HCT116 (cell line): ENCODE results near the gene PIGN. TPM values are rescaled to one million over a fixed set of nuclear protein-coding genes. Genes with fewer than 3 reads are reported as not detected.

Experiments used
- ATAC-seq: fragments of 200-7000 bp; cut with Tn5 transposase; 2 replicates; pipeline ENCODE4 v1.9.1; 2020; ENCODE audit warnings: mild to moderate bottlenecking, moderate library complexity
- BruUV-seq: library from RNA; stranded (reverse); fragments of 400-500 nt; replicated peaks from 2 replicates; lab custom pipeline; 2021; lab: Mats Ljungman, UMichigan
- CTCF ChIA-PET: fragments of 300-600 bp; sonication (Branson Sonifier 250); formaldehyde crosslinking; loops from one replicate; lab custom pipeline; 2021; ENCODE audit warnings: antibody characterized with exemption; lab: Charles Lee
- POLR2A ChIA-PET: fragments of 300-600, 350-600 bp; sonication (Branson Sonifier 250); formaldehyde crosslinking; loops from one replicate; lab custom pipeline; 2021; ENCODE audit warnings: antibody characterized with exemption; lab: Charles Lee
- RAD21 ChIA-PET, 2 experiments: fragments of 300-600 bp; sonication (Branson Sonifier 250); formaldehyde crosslinking; loops; one replicate each; lab custom pipeline; 2023; ENCODE audit warnings: low total read pairs in 2 of 2; ENCODE audit not compliant: uncharacterized antibody in 2 of 2, unreplicated experiment in 2 of 2, low non-redundant PET in 1 of 2; lab: Charles Lee
- DNase-seq: peaks from one replicate; pipeline ENCODE4 v3.0.0-alpha.2; 2010; ENCODE audit warnings: low read depth, low spot score
- H2AFZ ChIP-seq: fragments of 200-600 bp; shearing (Covaris generic), sonication (generic); 2 replicates; pipeline ENCODE4 v1.6.1; 2017; ENCODE audit warnings: low read depth, mixed run types, mixed read lengths, antibody characterized with exemption, low read length; ENCODE audit not compliant: poor library complexity, severe bottlenecking
- H3K27ac ChIP-seq: 2 replicates; pipeline ENCODE4 v1.5.1; 2012; ENCODE audit warnings: low read depth, low read length
- H3K27me3 ChIP-seq: fragments of 200-600 bp; sonication (generic); 2 replicates; pipeline ENCODE4 v1.6.1; 2016; ENCODE audit warnings: mixed run types, low read length, mixed read lengths; ENCODE audit not compliant: insufficient read depth
- H3K36me3 ChIP-seq, 2 experiments: fragments of 200-500 bp in 1 of 2; fragments of 200-600 bp in 1 of 2; sonication (Bioruptor generic) in 1 of 2; sonication (generic) in 1 of 2; 2 replicates each; pipeline versions ENCODE4 v1.5.1 to v1.6.1; 2014 to 2016; ENCODE audit warnings: low read length in 2 of 2, inconsistent platforms in 1 of 2, mixed read lengths in 1 of 2, mixed run types in 1 of 2; ENCODE audit not compliant: insufficient read depth in 2 of 2, control insufficient read depth in 1 of 2
- H3K4me1 ChIP-seq, 2 experiments: fragments of 200-600 bp in 1 of 2; sonication (generic) in 1 of 2; 2 replicates each; pipeline versions ENCODE4 v1.5.1 to v1.6.1; 2012 to 2017; ENCODE audit warnings: low read length in 2 of 2, inconsistent platforms in 1 of 2, mild to moderate bottlenecking in 1 of 2, mixed read lengths in 1 of 2, mixed run types in 1 of 2, moderate library complexity in 1 of 2; ENCODE audit not compliant: insufficient read depth in 2 of 2, control insufficient read depth in 1 of 2
- H3K4me2 ChIP-seq: fragments of 200-600 bp; sonication (generic); 2 replicates; pipeline ENCODE4 v1.6.1; 2017; ENCODE audit warnings: mixed run types, low read length, mixed read lengths
- H3K4me3 ChIP-seq, 2 experiments: fragments of 200-600 bp in 1 of 2; sonication (generic) in 1 of 2; replicated peaks in 1 of 2; 2 replicates each; pipeline ENCODE4 v1.5.1; 2011 to 2016; ENCODE audit warnings: low read length in 2 of 2, control low read depth in 1 of 2, low read depth in 1 of 2, mild to moderate bottlenecking in 1 of 2, mixed read lengths in 1 of 2, mixed run types in 1 of 2
- H3K79me2 ChIP-seq: fragments of 200-600 bp; sonication (generic); 2 replicates; pipeline ENCODE4 v1.6.1; 2017; ENCODE audit warnings: mild to moderate bottlenecking, mixed run types, low read length, moderate library complexity, mixed read lengths; ENCODE audit not compliant: insufficient read depth
- H3K9ac ChIP-seq: fragments of 200-600 bp; sonication (generic); 2 replicates; pipeline ENCODE4 v1.6.1; 2016; ENCODE audit warnings: low read length, mixed read lengths
- H3K9me2 ChIP-seq: fragments of 200-600 bp; sonication (generic), shearing (Covaris generic); 2 replicates; pipeline ENCODE4 v1.6.1; 2017; ENCODE audit warnings: mixed run types, mild to moderate bottlenecking, moderate library complexity; ENCODE audit not compliant: insufficient read depth
- H3K9me3 ChIP-seq, 2 experiments: fragments of 200-500 bp in 1 of 2; fragments of 200-600 bp in 1 of 2; sonication (Bioruptor generic) in 1 of 2; sonication (generic) in 1 of 2; 2 replicates each; pipeline ENCODE4 v1.6.1; 2014 to 2017; ENCODE audit warnings: low read length in 2 of 2, mixed read lengths in 2 of 2, inconsistent platforms in 1 of 2, low read depth in 1 of 2, mild to moderate bottlenecking in 1 of 2, mixed run types in 1 of 2, moderate library complexity in 1 of 2; ENCODE audit not compliant: control insufficient read depth in 1 of 2, insufficient read depth in 1 of 2
- H4K20me1 ChIP-seq: fragments of 200-600 bp; sonication (generic), shearing (Covaris generic); 2 replicates; pipeline ENCODE4 v1.6.1; 2017; ENCODE audit warnings: mixed run types, mild to moderate bottlenecking, moderate library complexity; ENCODE audit not compliant: insufficient read depth
- CEBPB ChIP-seq: IDR thresholded peaks from 2 replicates; pipeline ENCODE4 v1.6.1; 2012; ENCODE audit warnings: low read depth
- EZH2phosphoT487 ChIP-seq: fragments of 200-600 bp; IDR thresholded peaks from 2 replicates; pipeline ENCODE4 v1.6.1; 2018; ENCODE audit warnings: antibody characterized with exemption, borderline replicate concordance
- POLR2AphosphoS5 ChIP-seq: IDR thresholded peaks from 2 replicates; pipeline ENCODE4 v1.6.1; 2011; ENCODE audit warnings: mild to moderate bottlenecking, low read depth, low read length, moderate library complexity
- SIN3A ChIP-seq: IDR thresholded peaks from 2 replicates; pipeline ENCODE4 v1.6.1; 2012; ENCODE audit warnings: low read depth
- TCF7L2 ChIP-seq: IDR thresholded peaks from 2 replicates; pipeline ENCODE4 v1.7.0; 2011; ENCODE audit warnings: borderline replicate concordance, inconsistent platforms; ENCODE audit not compliant: insufficient read depth, insufficient read length; ENCODE audit errors: extremely low read depth
- YY1 ChIP-seq: IDR thresholded peaks from 2 replicates; pipeline ENCODE4 v1.6.1; 2011; ENCODE audit warnings: low read length, low read depth, moderate library complexity, mild to moderate bottlenecking; ENCODE audit not compliant: insufficient replicate concordance; ENCODE audit errors: extremely low read depth
- ZBTB33 ChIP-seq: IDR thresholded peaks from 2 replicates; pipeline ENCODE4 v1.6.1; 2011; ENCODE audit warnings: mild to moderate bottlenecking, low read length, moderate library complexity; ENCODE audit not compliant: insufficient replicate concordance; ENCODE audit errors: extremely low read depth
- ZFX ChIP-seq: fragments of 450-650 bp; IDR thresholded peaks from 2 replicates; pipeline ENCODE4 v1.6.1; 2017
- intact Hi-C: fragments of 100-400 bp; cut with micrococcal nuclease; formaldehyde crosslinking; loops from 2 replicates; pipeline ENCODE4 v1.10.0; 2022
- total RNA-seq: library from RNA; stranded (reverse); gene quantifications from one replicate; pipeline ENCODE4 v1.2.1, GENCODE V29; 2021; ENCODE audit not compliant: unreplicated experiment
- TF ChIP-seq, protein P1 (sequence below): IDR thresholded peaks from 2 replicates; pipeline ENCODE4 v1.6.1; 2012

The PIGN gene
- total RNA-seq, 1 experiment from 2014 or later: 12.2 TPM

GRCh38 chr18:62125702-62126101, 61.2 kb downstream of the PIGN start:
- no TSS peak for BruUV-seq
- DNase-seq: no peak
- no peak for ATAC-seq
- intact Hi-C loops: no loop called here
- Histone ChIP-seq H3K4me1 (no peaks in the 10 kb centered on the region), H3K27me3 (no peaks in the 10 kb centered on the region), H3K4me2 (no peak overlapping the region), H3K36me3 (no peaks in the 10 kb centered on the region), H3K79me2 (no peaks in the 10 kb centered on the region), H3K9ac (no peak overlapping the region), H3K4me3 (no peak overlapping the region), H3K9me2 (no peaks in the 10 kb centered on the region), H3K9me3 (no peaks in the 10 kb centered on the region), H3K27ac (no peak overlapping the region), H2AFZ (no peak overlapping the region), H4K20me1 (no peaks in the 10 kb centered on the region)
- ChIA-PET POLR2A (no interaction called here), RAD21 (no interaction called here), CTCF (no interaction called here)
- TF ChIP-seq ZBTB33 (no peak), EZH2phosphoT487 (no peak), SIN3A (no peak), POLR2AphosphoS5 (no peak), TCF7L2 (no peak), YY1 (no peak), ZFX (no peak), CEBPB (no peak)
- TF ChIP-seq, protein P1, sequence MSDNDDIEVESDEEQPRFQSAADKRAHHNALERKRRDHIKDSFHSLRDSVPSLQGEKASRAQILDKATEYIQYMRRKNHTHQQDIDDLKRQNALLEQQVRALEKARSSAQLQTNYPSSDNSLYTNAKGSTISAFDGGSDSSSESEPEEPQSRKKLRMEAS: no peak
